Loucy (cell line): Measurements from ENCODE around the gene FKBP1B.
"Not testable (repeated sequence)": the region's sequence is repeated elsewhere in the genome, so short reads cannot be mapped to it uniquely, and the experiment has no call there.

Source experiments
- H2AFZ ChIP-seq: fragments of 200-600 bp; sonication (generic); 2 replicates; pipeline ENCODE4 v1.6.0; 2016; ENCODE audit warnings: antibody characterized with exemption, mild to moderate bottlenecking, low read length, moderate library complexity
- H3F3A ChIP-seq: fragments of 200-600 bp; 2 replicates; pipeline ENCODE4 v1.6.0; 2016; ENCODE audit warnings: antibody characterized with exemption, low read depth, mild to moderate bottlenecking
- H3K27me3 ChIP-seq: fragments of 200-600 bp; sonication (generic); 2 replicates; pipeline ENCODE4 v1.6.1; 2014; ENCODE audit warnings: low read length, mild to moderate bottlenecking; ENCODE audit not compliant: insufficient read depth, poor library complexity, severe bottlenecking
- H3K36me3 ChIP-seq: fragments of 200-600 bp; sonication (generic); 2 replicates; pipeline ENCODE4 v1.6.1; 2016; ENCODE audit warnings: low read length; ENCODE audit not compliant: insufficient read depth
- H3K4me1 ChIP-seq: fragments of 200-600 bp; sonication (generic); 2 replicates; pipeline ENCODE4 v1.5.1; 2014; ENCODE audit warnings: low read length, mild to moderate bottlenecking; ENCODE audit not compliant: insufficient read depth, poor library complexity, severe bottlenecking
- H3K4me2 ChIP-seq: fragments of 200-600 bp; sonication (generic); 2 replicates; pipeline ENCODE4 v1.6.0; 2014; ENCODE audit warnings: antibody characterized with exemption, low read length, low read depth, mild to moderate bottlenecking; ENCODE audit not compliant: poor library complexity, severe bottlenecking
- H3K4me3 ChIP-seq: fragments of 200-600 bp; sonication (generic); 2 replicates; pipeline ENCODE4 v1.5.1; 2014; ENCODE audit warnings: low read length, mild to moderate bottlenecking, mixed read lengths; ENCODE audit not compliant: poor library complexity, severe bottlenecking
- H3K79me2 ChIP-seq: fragments of 200-600 bp; sonication (generic); 2 replicates; pipeline ENCODE4 v1.6.1; 2014; ENCODE audit warnings: low read length; ENCODE audit not compliant: insufficient read depth
- H3K9ac ChIP-seq: fragments of 200-600 bp; sonication (generic); 2 replicates; pipeline ENCODE4 v1.6.0; 2014; ENCODE audit warnings: mild to moderate bottlenecking, low read depth, low read length, moderate library complexity; ENCODE audit not compliant: poor library complexity, severe bottlenecking
- H3K9me2 ChIP-seq: fragments of 200-600 bp; sonication (generic); replicated peaks from 2 replicates; pipeline ENCODE4 v1.6.1; 2016; ENCODE audit warnings: low read depth, low read length, mixed read lengths
- H3K9me3 ChIP-seq: fragments of 200-600 bp; sonication (generic); 2 replicates; pipeline ENCODE4 v1.6.1; 2014; ENCODE audit warnings: mild to moderate bottlenecking, antibody characterized with exemption, low read length, low read depth; ENCODE audit not compliant: insufficient read depth
- H4K20me1 ChIP-seq: fragments of 200-600 bp; sonication (generic); 2 replicates; pipeline ENCODE4 v1.6.0; 2014; ENCODE audit warnings: antibody characterized with exemption, low read length, mild to moderate bottlenecking; ENCODE audit not compliant: insufficient read depth, poor library complexity, severe bottlenecking
- CTCF ChIP-seq: fragments of 200-600 bp; sonication (generic); conservative IDR thresholded peaks from 2 replicates; pipeline ENCODE4 v1.5.1; 2014; ENCODE audit warnings: mild to moderate bottlenecking, antibody characterized with exemption, low read length
- EZH2phosphoT487 ChIP-seq: fragments of 200-600 bp; IDR thresholded peaks from 2 replicates; pipeline ENCODE4 v1.6.1; 2018; ENCODE audit warnings: antibody characterized with exemption, mild to moderate bottlenecking, moderate library complexity, borderline replicate concordance

FKBP1B gene

GRCh38 chr2:24100732-24101131, 51.2 kb downstream of the FKBP1B start:
- H3K9ac ChIP-seq, H3K4me2 ChIP-seq, H3K79me2 ChIP-seq, H3K9me3 ChIP-seq, H3K4me1 ChIP-seq, H3K9me2 ChIP-seq, H4K20me1 ChIP-seq, H3F3A ChIP-seq, H3K4me3 ChIP-seq, H2AFZ ChIP-seq, H3K27me3 ChIP-seq, H3K36me3 ChIP-seq: not testable (repeated sequence)

- H3K9me2 ChIP-seq, result no peaks in the 10 kb centered on the region
- H3K79me2 ChIP-seq, result no peaks in the 10 kb centered on the region
- H3K27me3 ChIP-seq, result no peaks in the 10 kb centered on the region
- H3K4me2 ChIP-seq, result no peak overlapping the region
- H3K4me1 ChIP-seq, result no peaks in the 10 kb centered on the region
- H3K4me3 ChIP-seq, result no peak overlapping the region
- no peaks in the 10 kb centered on the region for H3K36me3 ChIP-seq
- no peaks in the 10 kb centered on the region; the same call in 1 of the 2 replicates for H3K9me3 ChIP-seq
- H2AFZ ChIP-seq, result no peak overlapping the region
- no peaks in the 10 kb centered on the region for H4K20me1 ChIP-seq
- H3F3A ChIP-seq, result no peaks in the 10 kb centered on the region
- H3K9ac ChIP-seq, result no peak overlapping the region
- TF ChIP-seq CTCF (no peak), EZH2phosphoT487 (no peak)
Measured at GRCh38 chr2:24101992-24102391, 52.5 kb downstream of the FKBP1B start.

GRCh38 chr2:24102677-24103076, 53.1 kb downstream of the FKBP1B start:
- H3K27me3 ChIP-seq, result no peaks in the 10 kb centered on the region
- TF ChIP-seq CTCF (no peak), EZH2phosphoT487 (no peak)
- H3F3A ChIP-seq, result no peaks in the 10 kb centered on the region
- H3K9me3 ChIP-seq, result peaks cover 2% of the 10 kb centered on the region; the same call in 1 of the 2 replicates
- H3K9me2 ChIP-seq, result no peaks in the 10 kb centered on the region
- H2AFZ ChIP-seq, result no peak overlapping the region
- no peaks in the 10 kb centered on the region for H3K79me2 ChIP-seq
- H3K36me3 ChIP-seq, result no peaks in the 10 kb centered on the region
- H4K20me1 ChIP-seq, result no peaks in the 10 kb centered on the region
- no peak overlapping the region for H3K4me3 ChIP-seq
- H3K4me1 ChIP-seq, result no peaks in the 10 kb centered on the region
- no peak overlapping the region for H3K9ac ChIP-seq
- no peak overlapping the region for H3K4me2 ChIP-seq

DNA sequence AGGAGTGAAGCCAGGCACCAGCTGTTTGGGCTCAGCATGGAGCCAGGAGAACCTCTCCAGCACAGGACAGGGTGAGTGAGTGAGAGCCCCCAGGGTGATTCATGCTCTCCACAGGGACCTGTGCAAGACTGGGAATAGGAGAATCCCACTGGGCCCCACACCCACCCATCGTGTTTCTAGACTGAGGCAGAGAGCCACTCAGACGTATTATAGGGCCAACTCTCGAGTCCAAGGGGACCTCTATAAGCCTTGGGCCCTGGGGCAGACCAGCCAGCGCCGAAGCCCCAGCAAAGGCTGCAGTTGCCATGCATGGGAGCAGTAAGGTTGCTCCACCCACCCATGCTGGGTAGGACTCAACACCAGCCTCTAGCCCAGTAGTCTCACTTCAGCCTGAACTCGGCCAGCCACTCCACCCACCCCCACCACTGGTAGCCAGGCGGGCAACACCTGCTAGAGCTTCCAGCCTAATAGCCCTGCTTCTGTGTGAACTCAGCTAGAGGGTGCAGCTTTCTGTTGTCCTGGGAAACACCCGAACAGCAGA, 54.6 kb downstream of the FKBP1B start:
- Histone ChIP-seq H3K9me2 (no peaks in the 10 kb centered on the region), H3K4me3 (no peak overlapping the region), H3F3A (no peaks in the 10 kb centered on the region), H3K36me3 (no peaks in the 10 kb centered on the region), H3K4me1 (no peaks in the 10 kb centered on the region), H3K79me2 (no peaks in the 10 kb centered on the region), H4K20me1 (no peaks in the 10 kb centered on the region), H3K9me3 (peaks cover 2% of the 10 kb centered on the region; the same call in 1 of the 2 replicates), H3K9ac (no peak overlapping the region), H3K27me3 (no peaks in the 10 kb centered on the region), H2AFZ (no peak overlapping the region), H3K4me2 (no peak overlapping the region)
- TF ChIP-seq CTCF (no peak), EZH2phosphoT487 (no peak)
